GOT3 (cell line): Measurements from ENCODE around the gene SESN1.

Experiments used
- DNase-seq: peaks from one replicate; lab custom pipeline; 2025; ENCODE audit warnings: mixed read lengths; lab: John Stamatoyannopoulos, UW

Gene SESN1

GRCh38 chr6:108961077-108961476 is 133.6 kb downstream of the SESN1 start:
- DNase-seq: no peak

DNA sequence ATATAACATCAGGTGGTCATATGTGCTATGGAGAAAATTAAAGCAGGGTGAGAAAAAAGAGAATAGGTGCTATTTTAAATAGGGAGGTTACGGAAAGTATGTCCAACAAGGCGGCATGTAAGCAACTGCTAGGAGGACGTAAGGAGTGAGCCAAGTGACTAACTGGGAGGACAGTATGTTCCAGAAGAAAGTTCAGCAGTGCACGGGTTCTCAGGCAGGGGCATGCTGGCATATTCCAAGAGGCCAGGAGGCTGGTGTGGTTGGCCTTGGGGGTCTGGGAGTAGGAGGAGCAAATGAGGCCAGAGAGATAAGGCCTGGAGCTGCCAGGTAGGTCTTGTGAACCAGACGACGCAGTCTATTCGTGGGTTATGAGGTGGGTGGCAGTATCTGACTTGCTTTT is 134.0 kb downstream of the SESN1 start:
- DNase-seq: no peak

DNA sequence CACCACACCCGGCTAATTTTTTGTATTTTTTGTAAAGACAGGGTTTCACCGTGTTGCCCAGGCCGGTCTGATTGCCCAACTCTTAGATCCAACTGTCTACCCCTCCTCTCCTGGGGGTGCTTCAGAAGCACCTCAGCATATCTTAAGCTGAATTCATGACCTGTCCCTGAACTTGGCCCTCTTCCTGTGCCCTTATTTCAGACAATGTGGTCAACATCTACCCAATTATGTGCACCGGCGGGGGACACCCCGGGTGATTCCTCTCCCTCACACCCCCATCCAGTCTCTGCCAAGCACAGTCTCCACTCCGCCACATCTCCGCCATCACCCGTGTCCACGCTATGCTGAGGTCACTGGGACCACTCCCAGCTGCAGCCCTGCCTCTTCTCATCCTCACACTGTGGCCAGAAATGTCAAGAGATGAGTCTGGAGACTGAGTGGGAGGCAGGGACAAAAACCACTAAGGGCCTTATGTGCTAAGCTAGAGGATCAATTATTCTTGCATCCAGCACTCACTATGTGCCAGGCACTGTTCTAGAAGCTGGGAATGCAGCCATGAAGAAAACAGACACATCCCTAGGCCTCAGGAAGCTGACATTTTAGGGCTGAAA is 134.6 kb downstream of the SESN1 start:
- DNase-seq: no peak

- DNase-seq: no peak
Observed at GRCh38 chr6:108958900-108959770, 135.5 kb downstream of the SESN1 start.

GRCh38 chr6:108957221-108957620 is 137.4 kb downstream of the SESN1 start:
- no peak for DNase-seq

DNA sequence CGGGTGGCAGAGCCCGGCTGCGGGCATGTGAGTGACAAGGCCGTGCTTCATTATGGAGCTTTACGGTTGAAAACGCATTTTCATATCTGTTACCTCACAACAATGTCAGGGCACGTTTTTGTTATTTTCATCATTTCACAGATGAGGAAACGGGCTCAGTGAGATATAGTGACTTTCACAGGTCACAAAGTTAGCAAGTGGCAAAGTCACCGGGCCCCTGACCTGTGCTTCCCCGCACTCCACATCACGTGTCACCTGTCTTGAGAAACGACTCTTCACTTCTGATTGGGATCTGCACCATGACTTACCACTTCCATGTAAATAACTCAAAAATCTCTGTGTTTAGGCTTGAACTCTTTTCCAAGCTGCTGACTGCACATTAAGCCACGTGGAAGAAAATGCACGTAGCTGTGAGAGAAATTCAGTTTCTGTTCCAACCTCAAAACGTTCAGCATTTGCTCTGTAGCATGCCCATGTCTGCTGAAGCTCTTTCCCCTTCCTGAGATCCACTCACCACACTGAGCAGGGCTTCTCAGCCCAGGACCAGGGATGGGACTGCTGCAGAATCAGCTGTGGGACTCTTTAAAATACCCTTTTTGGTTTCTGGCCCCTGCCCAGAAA is 139.2 kb downstream of the SESN1 start:
- no peak for DNase-seq

DNA sequence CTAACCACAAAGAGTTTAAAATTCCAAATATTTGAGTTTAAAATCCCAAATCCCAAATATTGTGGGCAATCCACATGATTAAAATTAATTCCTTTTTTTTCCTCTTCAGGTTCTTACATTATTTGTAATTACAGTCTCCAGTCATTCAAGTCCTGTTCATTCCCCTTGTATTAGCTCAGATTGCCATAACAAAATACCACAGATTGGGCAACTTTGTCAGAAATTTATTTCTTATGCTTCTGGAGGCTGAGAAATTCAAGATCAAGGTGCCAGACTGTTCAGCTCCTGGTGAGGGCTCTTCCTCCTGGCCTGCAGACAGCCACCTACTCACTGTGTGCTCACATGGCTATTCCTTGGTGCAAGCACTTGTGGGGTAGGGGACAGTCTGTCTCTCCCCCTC is 141.0 kb downstream of the SESN1 start:
- no peak for DNase-seq

GRCh38 chr6:108952776-108953486 is 141.7 kb downstream of the SESN1 start:
- DNase-seq: no peak

DNA sequence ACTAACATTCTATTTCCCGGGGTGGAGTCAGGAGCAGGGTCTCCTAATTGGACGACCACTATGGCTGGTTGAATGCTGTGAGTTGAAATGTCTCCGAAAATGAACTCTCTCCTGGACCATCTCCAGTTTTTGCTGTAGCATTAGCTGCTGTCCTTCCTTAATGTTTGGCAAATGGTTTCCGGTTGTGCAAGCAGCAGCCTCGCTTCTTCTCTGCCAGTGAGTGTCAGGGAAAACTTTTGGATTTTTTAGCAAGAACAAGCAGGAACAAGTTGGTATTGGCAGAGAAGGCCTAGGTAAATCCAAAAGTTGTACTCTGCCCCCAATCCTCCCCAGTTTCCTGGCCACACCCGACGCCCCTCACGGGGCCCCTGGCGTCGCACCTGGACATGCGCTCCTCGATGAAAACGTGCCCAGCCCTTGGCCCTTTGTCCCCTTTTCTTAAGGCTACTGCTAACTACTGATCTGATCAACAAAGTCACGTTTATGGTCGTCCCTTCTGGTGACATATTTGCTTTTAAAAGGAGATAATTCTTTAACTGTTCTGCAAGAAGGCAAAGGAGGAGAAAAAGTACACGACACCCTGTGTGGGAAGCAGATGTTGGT is 143.2 kb downstream of the SESN1 start:
- no peak for DNase-seq

DNA sequence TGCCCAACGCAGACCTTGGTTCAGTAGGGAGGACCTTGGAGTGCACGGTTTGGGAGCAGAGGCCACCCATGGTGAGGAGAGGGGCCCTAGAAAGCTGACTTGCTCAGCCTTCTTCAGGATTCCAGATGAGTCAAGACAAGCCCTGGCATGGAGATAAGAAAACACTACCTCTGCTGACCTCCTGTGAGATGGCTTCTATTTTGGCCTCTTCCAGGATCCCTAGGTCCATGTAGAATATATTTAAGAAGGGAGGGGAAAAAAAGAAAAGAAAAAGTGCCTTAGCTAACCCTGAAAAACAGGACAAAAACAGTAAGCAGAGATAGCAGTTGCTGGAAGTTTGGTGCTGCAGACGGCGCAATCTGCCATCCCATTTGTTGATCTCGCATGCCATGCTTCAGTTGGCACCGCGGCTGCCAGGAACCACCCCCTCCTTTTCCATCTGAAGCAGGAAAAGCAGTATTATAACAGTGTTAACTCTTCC is 146.4 kb downstream of the SESN1 start:
- DNase-seq: no peak

GRCh38 chr6:108947114-108947854 is 147.4 kb downstream of the SESN1 start:
- DNase-seq: no peak

- no peak for DNase-seq
Observed at GRCh38 chr6:108946695-108947094, 148.0 kb downstream of the SESN1 start.

DNA sequence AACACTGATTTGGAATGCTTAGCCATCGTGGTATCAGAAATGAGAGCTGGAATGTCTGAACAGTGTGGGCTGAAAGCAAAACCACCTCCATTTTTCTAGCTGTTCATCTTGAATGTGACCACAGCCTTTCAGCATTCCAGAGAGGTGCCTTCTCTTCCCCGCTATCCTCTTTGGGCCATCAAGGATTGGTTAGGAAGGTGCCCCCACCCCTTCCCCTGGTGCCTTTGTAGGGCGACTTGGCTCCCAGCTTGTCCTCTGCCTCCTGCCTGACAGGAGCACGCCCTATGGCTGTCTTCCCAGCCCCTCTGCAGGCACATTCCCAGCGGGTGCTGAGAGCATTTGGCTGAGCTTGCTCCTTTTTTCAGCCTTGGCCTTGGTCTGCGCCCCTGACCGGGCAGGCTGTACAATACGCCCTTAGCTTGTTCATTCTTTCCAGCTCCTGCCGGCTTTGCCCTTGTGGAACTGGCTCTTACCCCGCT is 148.9 kb downstream of the SESN1 start:
- no peak for DNase-seq

DNA sequence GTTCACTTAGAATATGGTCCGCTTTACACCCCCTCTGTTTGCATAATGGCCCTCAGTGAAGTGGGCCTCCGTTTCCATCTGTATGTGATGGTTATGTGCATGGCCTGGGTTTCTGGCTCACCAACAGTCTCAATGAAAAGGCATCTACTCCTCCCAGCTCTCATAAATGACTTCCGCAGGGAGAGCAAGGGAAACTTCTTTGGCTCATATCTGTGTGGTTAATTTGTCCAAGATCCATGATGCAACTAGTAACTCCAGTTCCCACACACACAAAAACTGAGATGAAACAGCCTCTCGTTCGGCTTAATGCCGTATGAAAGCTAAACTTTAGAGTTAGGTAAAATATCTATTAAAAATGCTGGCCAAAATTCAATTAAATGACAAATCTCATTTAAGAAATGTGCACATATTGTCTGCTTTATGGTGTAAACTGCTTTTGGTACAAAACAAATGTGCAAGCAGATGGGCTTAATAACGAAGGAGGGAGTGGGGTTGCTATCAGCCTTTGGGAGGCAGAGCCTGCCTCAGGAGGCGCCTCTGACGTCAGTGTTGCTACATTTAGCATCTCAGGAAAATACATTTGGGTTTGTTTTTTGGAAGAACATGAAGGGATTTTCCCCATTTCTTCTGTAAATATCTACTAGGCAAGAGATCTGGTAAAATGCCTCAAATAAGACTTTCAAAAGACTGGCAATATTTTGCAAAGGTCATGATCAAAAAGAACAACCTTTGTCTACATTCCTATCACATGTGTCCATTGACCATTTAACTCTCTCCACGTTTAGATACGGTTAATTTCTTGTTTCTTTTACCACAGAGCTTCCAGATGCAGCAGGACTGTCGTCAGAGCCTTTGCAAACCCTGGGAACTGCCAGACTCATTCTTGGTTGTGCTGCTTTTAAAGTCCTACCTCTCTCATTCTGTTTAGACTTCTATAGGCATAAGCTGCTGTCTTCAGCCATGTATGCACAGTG is 149.7 kb downstream of the SESN1 start:
- no peak for DNase-seq

- no peak for DNase-seq
Observed at GRCh38 chr6:108944071-108944470, 150.6 kb downstream of the SESN1 start.

DNA sequence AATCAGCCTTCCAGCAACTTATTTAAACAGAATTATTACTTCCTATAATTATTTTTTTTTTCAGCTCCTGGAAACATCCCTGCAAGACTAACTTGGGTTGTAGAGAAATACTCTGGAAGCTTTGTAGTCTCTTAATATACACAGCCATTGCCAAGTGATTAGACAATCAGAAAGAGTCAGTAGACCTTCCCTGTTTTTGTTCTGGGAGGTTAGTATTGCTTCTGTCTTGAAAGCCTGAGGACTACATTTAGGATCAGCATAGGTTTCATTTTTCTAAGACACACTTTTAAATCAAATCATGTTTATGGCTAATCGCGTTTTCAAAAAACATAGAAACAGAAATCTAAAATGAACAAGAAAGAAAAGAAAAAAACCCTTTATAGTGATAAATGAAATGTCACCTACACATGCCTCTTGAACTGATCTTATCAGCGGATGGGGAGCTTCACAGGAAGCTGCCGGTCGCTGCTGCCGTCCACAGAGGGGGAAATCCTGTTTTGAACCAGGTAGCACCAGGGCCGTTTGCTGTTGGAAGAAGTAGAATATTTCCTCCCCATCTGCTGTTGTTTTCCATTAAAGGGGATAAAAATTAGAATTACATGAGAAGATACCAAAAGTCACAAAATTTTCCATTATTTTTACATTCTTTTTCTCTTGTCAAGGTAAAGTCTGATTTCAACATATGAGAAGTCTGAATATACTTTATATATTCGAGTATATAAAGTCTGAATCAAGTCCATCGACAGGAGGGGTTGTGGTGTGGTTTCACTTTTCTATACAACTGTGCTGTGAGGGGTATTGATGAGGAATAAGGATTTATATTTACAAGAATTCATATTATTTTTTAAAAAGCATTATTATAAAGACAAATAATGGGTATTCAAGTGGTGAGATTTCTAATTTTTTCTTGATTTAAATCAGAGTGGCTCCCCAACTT is 151.8 kb downstream of the SESN1 start:
- no peak for DNase-seq

DNA sequence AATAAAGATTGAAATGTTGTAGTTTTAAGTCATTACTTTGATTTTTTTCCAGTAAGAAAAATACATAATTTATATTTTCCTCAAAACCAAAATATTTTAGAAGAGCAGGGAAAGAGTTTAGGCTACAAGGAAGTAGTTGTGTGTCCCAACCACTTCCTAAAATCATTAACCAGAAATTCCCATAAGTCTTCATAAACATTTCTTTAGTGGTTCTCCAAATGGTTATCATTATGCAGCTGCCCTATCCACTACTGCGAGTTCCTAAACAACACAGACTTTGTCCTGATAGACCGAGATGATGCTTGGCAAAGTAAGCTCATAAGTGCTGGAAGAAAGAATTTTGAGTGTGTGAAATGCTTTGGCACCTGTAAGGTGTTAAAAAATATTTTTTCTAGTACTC is 152.8 kb downstream of the SESN1 start:
- DNase-seq: no peak

DNA sequence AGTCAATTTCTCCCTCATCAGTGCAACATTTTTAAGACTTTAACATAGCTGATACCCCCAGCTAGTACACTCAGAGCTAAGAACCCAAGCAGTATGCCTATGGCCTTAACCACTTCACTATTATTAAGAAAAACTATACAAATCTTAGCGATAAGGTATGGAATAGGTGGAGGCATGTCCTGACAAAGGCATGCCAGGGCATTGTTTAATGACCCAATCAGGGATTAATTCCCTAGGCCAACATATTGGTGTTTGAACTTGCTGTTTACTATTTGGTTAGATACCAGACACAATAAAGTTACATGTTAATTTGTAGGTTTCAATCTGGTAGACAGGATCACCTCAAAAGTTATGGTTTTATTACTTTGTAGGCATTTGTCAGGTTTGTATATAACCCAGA is 153.4 kb downstream of the SESN1 start:
- DNase-seq: no peak

DNA sequence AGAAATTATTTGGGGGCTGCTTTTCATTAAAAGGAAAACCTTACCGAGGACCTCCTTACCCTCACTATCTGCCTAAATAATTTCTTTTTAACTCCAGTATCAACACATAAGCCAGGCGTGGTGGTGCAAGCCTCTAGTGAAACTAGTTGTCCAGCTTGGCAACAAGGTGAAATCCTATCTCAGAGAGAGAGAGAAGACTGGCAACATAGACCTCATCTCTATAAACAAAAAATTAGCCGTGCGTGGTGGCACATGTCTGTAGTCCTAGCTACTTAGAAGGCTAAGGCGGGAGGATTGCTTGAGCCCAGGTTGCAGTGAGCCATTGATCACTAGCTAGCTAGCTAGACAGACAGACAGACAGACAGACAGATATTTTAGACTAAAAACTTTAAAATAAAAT is 153.9 kb downstream of the SESN1 start:
- DNase-seq: no peak
